PC-9 (cell line): ENCODE measurements around the gene BNIPL. TPM values are rescaled to one million over a fixed set of nuclear protein-coding genes. Genes with fewer than 3 reads are reported as not detected.
A peak's percentile ranks its signal among the peaks of the same experiment; 100 is the strongest.

Source experiments
- BruUV-seq: library from RNA; stranded (reverse); fragments of 400-500 nt; replicated peaks from 2 replicates; lab custom pipeline; 2021; lab: Mats Ljungman, UMichigan
- CTCF ChIA-PET: fragments of 300-600 bp; sonication (Branson Sonifier 250); formaldehyde crosslinking; loops from one replicate; lab custom pipeline; 2022; ENCODE audit warnings: antibody characterized with exemption; lab: Charles Lee
- POLR2A ChIA-PET: fragments of 300-600 bp; sonication (Branson Sonifier 250); formaldehyde crosslinking; loops from one replicate; lab custom pipeline; 2022; ENCODE audit warnings: antibody characterized with exemption; ENCODE audit not compliant: unreplicated experiment; lab: Charles Lee
- DNase-seq, 2 experiments: peaks; one replicate each; pipeline versions ENCODE4 v3.0.0 to v3.0.0-alpha.2; 2015 to 2022; ENCODE audit warnings: mixed read lengths in 1 of 2
- H2AFZ ChIP-seq: fragments of 200-600 bp; sonication (generic); 2 replicates; pipeline ENCODE4 v1.8.1; 2017; ENCODE audit warnings: antibody characterized with exemption
- H3F3A ChIP-seq: fragments of 200-600 bp; sonication (generic); 2 replicates; pipeline ENCODE4 v1.8.1; 2017; ENCODE audit warnings: antibody characterized with exemption, mild to moderate bottlenecking, low read depth; ENCODE audit not compliant: insufficient read depth
- H3K27ac ChIP-seq: fragments of 200-600 bp; sonication (generic); 2 replicates; pipeline ENCODE4 v1.6.1; 2016; ENCODE audit warnings: mixed run types
- H3K27me3 ChIP-seq: fragments of 200-600 bp; sonication (generic); 2 replicates; pipeline ENCODE4 v1.6.1; 2016; ENCODE audit warnings: low read depth, mixed run types; ENCODE audit not compliant: insufficient read depth
- H3K36me3 ChIP-seq: fragments of 200-600 bp; sonication (generic); 2 replicates; pipeline ENCODE4 v1.6.1; 2016; ENCODE audit warnings: low read depth, mixed run types
- H3K4me1 ChIP-seq: fragments of 200-600 bp; sonication (generic); replicated peaks from 2 replicates; pipeline ENCODE4 v1.6.1; 2016; ENCODE audit warnings: mixed run types; ENCODE audit not compliant: insufficient read depth
- H3K4me2 ChIP-seq: fragments of 200-600 bp; sonication (generic); 2 replicates; pipeline ENCODE4 v1.6.1; 2017; ENCODE audit warnings: mixed run types
- H3K4me3 ChIP-seq: fragments of 200-600 bp; sonication (generic); 2 replicates; pipeline ENCODE4 v1.6.1; 2016; ENCODE audit warnings: mixed run types
- H3K79me2 ChIP-seq: fragments of 200-600 bp; sonication (generic); 2 replicates; pipeline ENCODE4 v1.6.1; 2017; ENCODE audit warnings: low read depth, mixed run types
- H3K9me2 ChIP-seq: fragments of 200-600 bp; sonication (generic); 2 replicates; pipeline ENCODE4 v1.8.1; 2017; ENCODE audit warnings: mild to moderate bottlenecking; ENCODE audit not compliant: insufficient read depth
- H3K9me3 ChIP-seq: fragments of 200-600 bp; sonication (generic); 2 replicates; pipeline ENCODE4 v1.8.1; 2016; ENCODE audit warnings: low read depth; ENCODE audit not compliant: insufficient read depth
- H4K20me1 ChIP-seq: fragments of 200-600 bp; sonication (generic); 2 replicates; pipeline ENCODE4 v1.8.1; 2017; ENCODE audit not compliant: insufficient read depth
- EZH2 ChIP-seq: fragments of 200-600 bp; sonication (generic); IDR thresholded peaks from 2 replicates; pipeline ENCODE4 v1.8.0; 2017; ENCODE audit warnings: antibody characterized with exemption, low read depth
- intact Hi-C: fragments of 100-400 bp; cut with micrococcal nuclease; formaldehyde crosslinking; loops from one replicate; pipeline ENCODE4 v1.10.0; 2022; ENCODE audit not compliant: unreplicated experiment
- total RNA-seq: library from RNA; stranded (reverse); gene quantifications from 2 replicates; pipeline ENCODE4 v1.2.3, GENCODE V29; 2021
- TF ChIP-seq, protein P1 (sequence below): fragments of 200-600 bp; sonication (generic); conservative IDR thresholded peaks from 2 replicates; pipeline ENCODE4 v1.6.1; 2017; ENCODE audit warnings: mixed run types, antibody characterized with exemption, mild to moderate bottlenecking, moderate library complexity

The BNIPL gene
- total RNA-seq, 1 experiment from 2014 or later = 3.0 TPM

DNA sequence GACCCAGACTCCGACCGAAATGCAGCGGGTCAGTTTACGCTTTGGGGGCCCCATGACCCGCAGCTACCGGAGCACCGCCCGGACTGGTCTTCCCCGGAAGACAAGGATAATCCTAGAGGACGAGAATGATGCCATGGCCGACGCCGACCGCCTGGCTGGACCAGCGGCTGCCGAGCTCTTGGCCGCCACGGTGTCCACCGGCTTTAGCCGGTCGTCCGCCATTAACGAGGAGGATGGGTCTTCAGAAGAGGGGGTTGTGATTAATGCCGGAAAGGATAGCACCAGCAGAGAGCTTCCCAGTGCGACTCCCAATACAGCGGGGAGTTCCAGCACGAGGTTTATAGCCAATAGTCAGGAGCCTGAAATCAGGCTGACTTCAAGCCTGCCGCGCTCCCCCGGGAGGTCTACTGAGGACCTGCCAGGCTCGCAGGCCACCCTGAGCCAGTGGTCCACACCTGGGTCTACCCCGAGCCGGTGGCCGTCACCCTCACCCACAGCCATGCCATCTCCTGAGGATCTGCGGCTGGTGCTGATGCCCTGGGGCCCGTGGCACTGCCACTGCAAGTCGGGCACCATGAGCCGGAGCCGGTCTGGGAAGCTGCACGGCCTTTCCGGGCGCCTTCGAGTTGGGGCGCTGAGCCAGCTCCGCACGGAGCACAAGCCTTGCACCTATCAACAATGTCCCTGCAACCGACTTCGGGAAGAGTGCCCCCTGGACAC lies 11.7 kb downstream of the BNIPL start:
- peaks cover 5% of the 10 kb centered on the region for H3K4me1 ChIP-seq
- H3K27ac ChIP-seq = peak overlapping the region; percentile 9
- intact Hi-C loops = loop anchor here (1.0 to 2.0 kb wide), 2 partner anchors 23 to 40 kb away; partner anchors contain the start of gene PRUNE1
- H3K9me3 ChIP-seq = no peaks in the 10 kb centered on the region
- no peaks in the 10 kb centered on the region for H3K27me3 ChIP-seq
- H3K36me3 ChIP-seq = 0 out of 2 replicates have a peak, but pooled peaks cover 6% of the 10 kb centered on the region
- H3F3A ChIP-seq = peaks cover 37% of the 10 kb centered on the region
- peak overlapping the region; percentile 89 for H2AFZ ChIP-seq
- TF ChIP-seq, protein P1, sequence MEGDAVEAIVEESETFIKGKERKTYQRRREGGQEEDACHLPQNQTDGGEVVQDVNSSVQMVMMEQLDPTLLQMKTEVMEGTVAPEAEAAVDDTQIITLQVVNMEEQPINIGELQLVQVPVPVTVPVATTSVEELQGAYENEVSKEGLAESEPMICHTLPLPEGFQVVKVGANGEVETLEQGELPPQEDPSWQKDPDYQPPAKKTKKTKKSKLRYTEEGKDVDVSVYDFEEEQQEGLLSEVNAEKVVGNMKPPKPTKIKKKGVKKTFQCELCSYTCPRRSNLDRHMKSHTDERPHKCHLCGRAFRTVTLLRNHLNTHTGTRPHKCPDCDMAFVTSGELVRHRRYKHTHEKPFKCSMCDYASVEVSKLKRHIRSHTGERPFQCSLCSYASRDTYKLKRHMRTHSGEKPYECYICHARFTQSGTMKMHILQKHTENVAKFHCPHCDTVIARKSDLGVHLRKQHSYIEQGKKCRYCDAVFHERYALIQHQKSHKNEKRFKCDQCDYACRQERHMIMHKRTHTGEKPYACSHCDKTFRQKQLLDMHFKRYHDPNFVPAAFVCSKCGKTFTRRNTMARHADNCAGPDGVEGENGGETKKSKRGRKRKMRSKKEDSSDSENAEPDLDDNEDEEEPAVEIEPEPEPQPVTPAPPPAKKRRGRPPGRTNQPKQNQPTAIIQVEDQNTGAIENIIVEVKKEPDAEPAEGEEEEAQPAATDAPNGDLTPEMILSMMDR = no peak; the same call in 1 of the 2 replicates
- no peak for TF ChIP-seq EZH2
- TSS peak; percentile 72 for BruUV-seq
- peak overlapping the region; percentile 97 for H3K4me2 ChIP-seq
- ChIA-PET POLR2A (interaction anchor here (0.6 to 0.7 kb wide), 2 partner anchors 101 to 469 kb away, joined by 3 to 18 read pairs; no protein-coding TSS in a partner anchor), CTCF (interaction anchor here (0.6 to 1.1 kb wide), 2 partner anchors 10 to 23 kb away, joined by 3 to 5 read pairs; no protein-coding TSS in a partner anchor)
- H3K9me2 ChIP-seq = no peaks in the 10 kb centered on the region
- DNase-seq = peak; percentile 57 to 63
- H3K4me3 ChIP-seq = peak overlapping the region; percentile 66
- no peaks in the 10 kb centered on the region for H3K79me2 ChIP-seq
- H4K20me1 ChIP-seq = no peaks in the 10 kb centered on the region

DNA sequence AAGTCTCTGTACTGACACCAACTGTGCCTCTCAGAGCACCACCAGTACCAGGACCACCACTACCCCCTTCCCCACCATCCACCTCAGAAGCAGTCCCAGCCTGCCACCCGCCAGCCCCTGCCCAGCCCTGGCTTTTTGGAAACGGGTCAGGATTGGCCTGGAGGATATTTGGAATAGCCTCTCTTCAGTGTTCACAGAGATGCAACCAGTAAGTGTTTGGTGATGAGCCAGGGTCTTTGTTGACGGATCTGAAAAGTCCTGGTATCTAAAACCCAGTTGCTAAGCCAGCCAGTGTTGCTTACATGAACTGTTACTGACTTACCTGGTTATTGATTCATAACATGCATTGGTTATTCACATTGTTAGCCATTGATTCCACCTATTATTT lies 12.3 kb downstream of the BNIPL start:
- peak overlapping the region; percentile 89 for H2AFZ ChIP-seq
- peak overlapping the region; percentile 66 for H3K4me3 ChIP-seq
- no peaks in the 10 kb centered on the region for H3K79me2 ChIP-seq
- H3F3A ChIP-seq = peaks cover 41% of the 10 kb centered on the region
- ChIA-PET CTCF (interaction anchor here (0.6 kb wide), 1 partner anchor 24 kb away, joined by 3 read pairs; no protein-coding TSS in a partner anchor), POLR2A (no interaction called here)
- peaks cover 10% of the 10 kb centered on the region for H3K36me3 ChIP-seq
- peaks cover 5% of the 10 kb centered on the region for H3K4me1 ChIP-seq
- H3K9me2 ChIP-seq = no peaks in the 10 kb centered on the region
- no peak for DNase-seq
- no TSS peak for BruUV-seq
- H3K9me3 ChIP-seq = no peaks in the 10 kb centered on the region
- H3K4me2 ChIP-seq = peak overlapping the region; percentile 97
- intact Hi-C loops = loop anchor here (2.0 kb wide), 1 partner anchor 24 kb away; no protein-coding TSS in a partner anchor
- no peaks in the 10 kb centered on the region for H4K20me1 ChIP-seq
- H3K27ac ChIP-seq = no peak overlapping the region
- no peaks in the 10 kb centered on the region for H3K27me3 ChIP-seq
- TF ChIP-seq, protein P1 = peak; percentile 66; the same call in 1 of the 2 replicates
- TF ChIP-seq EZH2 = no peak

DNA sequence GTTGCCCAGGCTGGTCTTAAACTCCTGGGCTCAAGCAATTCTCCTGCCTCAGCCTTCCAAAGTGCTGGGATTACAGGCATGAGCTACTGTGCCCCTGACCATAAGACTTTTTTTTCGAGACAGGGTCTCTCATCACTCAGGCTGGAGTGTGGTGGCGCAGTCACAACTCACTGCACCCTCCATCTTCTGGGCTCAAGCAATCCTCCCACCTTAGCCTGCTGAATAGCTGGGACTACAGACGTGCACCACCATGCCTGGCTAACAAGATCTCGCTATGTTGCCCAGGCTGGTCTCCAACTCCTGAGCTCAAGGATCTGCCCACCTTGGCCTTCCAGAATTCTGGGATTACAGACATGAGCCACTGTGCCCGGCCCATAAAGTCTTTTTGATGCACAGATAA lies 13.1 kb downstream of the BNIPL start:
- Histone ChIP-seq H3K9me2 (no peaks in the 10 kb centered on the region), H3K27me3 (no peaks in the 10 kb centered on the region), H4K20me1 (no peaks in the 10 kb centered on the region), H3K36me3 (peaks cover 18% of the 10 kb centered on the region), H3K27ac (no peak overlapping the region), H3K4me2 (peak overlapping the region; percentile 97; the same call in 1 of the 2 replicates), H3K9me3 (no peaks in the 10 kb centered on the region), H3K79me2 (no peaks in the 10 kb centered on the region), H2AFZ (no peak overlapping the region), H3K4me1 (peaks cover 5% of the 10 kb centered on the region), H3K4me3 (no peak overlapping the region), H3F3A (peaks cover 47% of the 10 kb centered on the region)
- CTCF ChIA-PET = interaction anchor here (0.7 to 1.1 kb wide), 2 partner anchors 25 to 842 kb away, joined by 3 read pairs; no protein-coding TSS in a partner anchor
- no peak for DNase-seq
- intact Hi-C loops = loop anchor here (2.0 kb wide), 1 partner anchor 25 kb away; no protein-coding TSS in a partner anchor
- no peak for TF ChIP-seq EZH2
- TF ChIP-seq, protein P1 = no peak
- POLR2A ChIA-PET = interaction anchor here (0.6 kb wide), 5 partner anchors 13 to 799 kb away, joined by 3 to 8 read pairs (median 6); no protein-coding TSS in a partner anchor
- BruUV-seq = no TSS peak
